HepG2 (cell line): ENCODE measurements around the gene CAP2.
"Not testable (repeated sequence)": the region's sequence is repeated elsewhere in the genome, so short reads cannot be mapped to it uniquely, and the experiment has no call there.

Experiments
- EZH2 ChIP-seq: conservative IDR thresholded peaks from 2 replicates; pipeline ENCODE4 v1.6.1; 2012; ENCODE audit warnings: mild to moderate bottlenecking, low read depth, low read length, moderate library complexity
- HDAC6 ChIP-seq: fragments of 200-600 bp; sonication (generic); IDR thresholded peaks from 2 replicates; pipeline ENCODE4 v1.7.0; 2017; ENCODE audit warnings: mild to moderate bottlenecking, antibody characterized with exemption, low read length, low read depth
- KDM6A ChIP-seq: IDR thresholded peaks from 2 replicates; pipeline ENCODE4 v1.6.1; 2016; ENCODE audit warnings: low read depth
- KLF16 ChIP-seq, 2 experiments: sonication (generic) in 1 of 2; formaldehyde crosslinking in 1 of 2; IDR thresholded peaks; 2 replicates each; pipeline versions ENCODE4 v1.6.1 to v1.8.0; 2016 to 2023; ENCODE audit warnings: missing genetic modification reagents in 2 of 2, missing compliant biosample characterization in 1 of 2
- MTA3 ChIP-seq: sonication (generic); formaldehyde crosslinking; IDR thresholded peaks from 2 replicates; pipeline ENCODE4 v1.4.0; 2020; ENCODE audit warnings: missing genetic modification reagents
- POLR2AphosphoS5 ChIP-seq: IDR thresholded peaks from 2 replicates; pipeline ENCODE4 v1.6.1; 2012; ENCODE audit warnings: low read depth, low read length
- RFX5 ChIP-seq: IDR thresholded peaks from 2 replicates; pipeline ENCODE4 v1.6.1; 2011; ENCODE audit warnings: low read depth, low read length, improper control_type of control experiment
- SMC3 ChIP-seq: IDR thresholded peaks from 2 replicates; pipeline ENCODE4 v1.6.1; 2011; ENCODE audit warnings: low read length, improper control_type of control experiment
- TARDBP ChIP-seq: sonication (generic); formaldehyde crosslinking; IDR thresholded peaks from 2 replicates; pipeline ENCODE4 v1.8.0; 2022; ENCODE audit warnings: mild to moderate bottlenecking, missing genetic modification reagents
- TCF7 ChIP-seq: sonication (generic); IDR thresholded peaks from 2 replicates; pipeline ENCODE4 v1.6.1; 2016; ENCODE audit warnings: antibody characterized with exemption, low read depth
- ZKSCAN1 ChIP-seq: fragments of 150-350 bp; IDR thresholded peaks from 2 replicates; pipeline ENCODE4 v1.6.1; 2014; ENCODE audit warnings: low read length
- TF ChIP-seq, protein P1 (sequence below): sonication (generic); formaldehyde crosslinking; IDR thresholded peaks from 2 replicates; pipeline ENCODE4 v1.5.0; 2020; ENCODE audit warnings: missing genetic modification reagents, mild to moderate bottlenecking, borderline replicate concordance
- TF ChIP-seq, protein P2 (sequence below): sonication (generic); formaldehyde crosslinking; IDR thresholded peaks from 2 replicates; pipeline ENCODE4 v1.5.0; 2020; ENCODE audit warnings: mild to moderate bottlenecking, missing genetic modification reagents
- TF ChIP-seq, protein P3 (sequence below): sonication (generic); formaldehyde crosslinking; IDR thresholded peaks from 2 replicates; pipeline ENCODE4 v1.5.0; 2020; ENCODE audit warnings: mild to moderate bottlenecking, missing genetic modification reagents, moderate library complexity

DNA sequence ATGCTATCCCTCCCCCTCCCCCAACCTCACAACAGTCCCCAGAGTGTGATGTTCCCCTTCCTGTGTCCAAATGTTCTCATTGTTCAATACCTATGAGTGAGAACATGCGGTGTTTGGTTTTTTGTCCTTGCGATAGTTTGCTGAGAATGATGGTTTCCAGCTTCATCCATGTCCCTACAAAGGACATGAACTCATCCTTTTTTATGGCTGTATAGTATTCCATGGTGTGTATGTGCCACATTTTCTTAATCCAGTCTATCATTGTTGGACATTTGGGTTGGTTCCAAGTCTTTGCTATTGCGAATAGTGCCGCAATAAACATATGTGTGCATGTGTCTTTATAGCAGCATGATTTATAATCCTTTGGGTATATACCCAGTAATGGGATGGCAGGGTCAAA, 152.3 kb downstream of the CAP2 start:
- not testable (repeated sequence) for TF ChIP-seq TARDBP; KLF16 (CRISPR knock-in tag; IDR thresholded peaks at IDR 0.05); POLR2AphosphoS5; ZKSCAN1; HDAC6; MTA3 (CRISPR knock-in tag); RFX5; SMC3; KDM6A (CRISPR knock-in tag); TCF7; EZH2
- TF ChIP-seq, protein P1, sequence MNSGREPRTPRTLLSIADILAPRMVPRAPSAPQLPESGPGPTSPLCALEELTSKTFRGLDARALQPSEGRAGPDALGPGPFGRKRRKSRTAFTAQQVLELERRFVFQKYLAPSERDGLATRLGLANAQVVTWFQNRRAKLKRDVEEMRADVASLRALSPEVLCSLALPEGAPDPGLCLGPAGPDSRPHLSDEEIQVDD = not testable (repeated sequence)
- TF ChIP-seq, protein P2, sequence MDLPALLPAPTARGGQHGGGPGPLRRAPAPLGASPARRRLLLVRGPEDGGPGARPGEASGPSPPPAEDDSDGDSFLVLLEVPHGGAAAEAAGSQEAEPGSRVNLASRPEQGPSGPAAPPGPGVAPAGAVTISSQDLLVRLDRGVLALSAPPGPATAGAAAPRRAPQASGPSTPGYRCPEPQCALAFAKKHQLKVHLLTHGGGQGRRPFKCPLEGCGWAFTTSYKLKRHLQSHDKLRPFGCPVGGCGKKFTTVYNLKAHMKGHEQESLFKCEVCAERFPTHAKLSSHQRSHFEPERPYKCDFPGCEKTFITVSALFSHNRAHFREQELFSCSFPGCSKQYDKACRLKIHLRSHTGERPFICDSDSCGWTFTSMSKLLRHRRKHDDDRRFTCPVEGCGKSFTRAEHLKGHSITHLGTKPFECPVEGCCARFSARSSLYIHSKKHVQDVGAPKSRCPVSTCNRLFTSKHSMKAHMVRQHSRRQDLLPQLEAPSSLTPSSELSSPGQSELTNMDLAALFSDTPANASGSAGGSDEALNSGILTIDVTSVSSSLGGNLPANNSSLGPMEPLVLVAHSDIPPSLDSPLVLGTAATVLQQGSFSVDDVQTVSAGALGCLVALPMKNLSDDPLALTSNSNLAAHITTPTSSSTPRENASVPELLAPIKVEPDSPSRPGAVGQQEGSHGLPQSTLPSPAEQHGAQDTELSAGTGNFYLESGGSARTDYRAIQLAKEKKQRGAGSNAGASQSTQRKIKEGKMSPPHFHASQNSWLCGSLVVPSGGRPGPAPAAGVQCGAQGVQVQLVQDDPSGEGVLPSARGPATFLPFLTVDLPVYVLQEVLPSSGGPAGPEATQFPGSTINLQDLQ (CRISPR knock-in tag) = not testable (repeated sequence)
- TF ChIP-seq, protein P3, sequence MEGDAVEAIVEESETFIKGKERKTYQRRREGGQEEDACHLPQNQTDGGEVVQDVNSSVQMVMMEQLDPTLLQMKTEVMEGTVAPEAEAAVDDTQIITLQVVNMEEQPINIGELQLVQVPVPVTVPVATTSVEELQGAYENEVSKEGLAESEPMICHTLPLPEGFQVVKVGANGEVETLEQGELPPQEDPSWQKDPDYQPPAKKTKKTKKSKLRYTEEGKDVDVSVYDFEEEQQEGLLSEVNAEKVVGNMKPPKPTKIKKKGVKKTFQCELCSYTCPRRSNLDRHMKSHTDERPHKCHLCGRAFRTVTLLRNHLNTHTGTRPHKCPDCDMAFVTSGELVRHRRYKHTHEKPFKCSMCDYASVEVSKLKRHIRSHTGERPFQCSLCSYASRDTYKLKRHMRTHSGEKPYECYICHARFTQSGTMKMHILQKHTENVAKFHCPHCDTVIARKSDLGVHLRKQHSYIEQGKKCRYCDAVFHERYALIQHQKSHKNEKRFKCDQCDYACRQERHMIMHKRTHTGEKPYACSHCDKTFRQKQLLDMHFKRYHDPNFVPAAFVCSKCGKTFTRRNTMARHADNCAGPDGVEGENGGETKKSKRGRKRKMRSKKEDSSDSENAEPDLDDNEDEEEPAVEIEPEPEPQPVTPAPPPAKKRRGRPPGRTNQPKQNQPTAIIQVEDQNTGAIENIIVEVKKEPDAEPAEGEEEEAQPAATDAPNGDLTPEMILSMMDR (CRISPR knock-in tag) = not testable (repeated sequence)
